Psoas muscle (tissue), 8 donors: ENCODE data around the gene LRP5. TPM values are rescaled to one million over a fixed set of nuclear protein-coding genes. Genes with fewer than 3 reads are reported as not detected.
A peak's percentile ranks its signal among the peaks of the same experiment; 100 is the strongest.
"Not testable (repeated sequence)": the region's sequence is repeated elsewhere in the genome, so short reads cannot be mapped to it uniquely, and the experiment has no call there.

Experiments
- ATAC-seq, 4 donors: fragments of 200-7000 bp; cut with Tn5 transposase; one replicate each; pipeline ENCODE4 v1.9.1; 2020; ENCODE audit warnings: moderate library complexity in 3 of 4, mild to moderate bottlenecking in 2 of 4
- DNase-seq, 2 donors: peaks; one replicate each; pipeline ENCODE4 v3.0.0-alpha.2; 2020
- H3K27ac ChIP-seq: fragments of 200-600 bp; one replicate; pipeline ENCODE4 v1.8.0; 2022
- H3K27me3 ChIP-seq, 3 donors: fragments of 200-600 bp in 1 of 3; one replicate each; pipeline versions ENCODE4 v1.6.1 to v1.8.0; 2013 to 2022; ENCODE audit warnings: low read length in 2 of 3, mild to moderate bottlenecking in 2 of 3, moderate library complexity in 1 of 3; ENCODE audit not compliant: insufficient read depth in 3 of 3
- H3K36me3 ChIP-seq, 2 donors: fragments of 200-600 bp in 1 of 2; one replicate each; pipeline versions ENCODE4 v1.6.1 to v1.8.0; 2013 to 2022; ENCODE audit warnings: low read depth in 1 of 2, mild to moderate bottlenecking in 1 of 2, moderate library complexity in 1 of 2; ENCODE audit not compliant: insufficient read depth in 1 of 2
- H3K4me1 ChIP-seq: fragments of 200-600 bp; one replicate; pipeline ENCODE4 v1.8.0; 2022
- H3K4me3 ChIP-seq: fragments of 200-600 bp; one replicate; pipeline ENCODE4 v1.8.0; 2022; ENCODE audit warnings: mild to moderate bottlenecking
- H3K9me3 ChIP-seq: fragments of 200-600 bp; one replicate; pipeline ENCODE4 v1.8.0; 2022
- WGBS, 3 donors: extraction: QIAGEN DNeasy Blood & Tissue Kit; methylation state at CpG; one replicate each; pipeline versions ENCODE4 v1.1.6 to v1.1.7; 2013; 5-methylcytosine and 5-hydroxymethylcytosine counted together
- intact Hi-C, 2 donors: fragments of 100-400 bp; cut with DNase I; formaldehyde crosslinking; loops; one replicate each; pipeline versions ENCODE4 v1.11.0 to v1.14.2; 2022
- polyA plus RNA-seq, 3 donors: library from polyadenylated mRNA; stranded (reverse); fragments of 200-250 nt; gene quantifications; one replicate each; pipeline ENCODE4 v1.2.3, GENCODE V29; 2013
- total RNA-seq, 4 donors: library from RNA; stranded (reverse); fragmentation: NEBNext Ultra II Directional in 2 of 4; extraction: Animal tissue kit (Norgen Biotek cat#: 25700) in 2 of 4; gene quantifications; one replicate each; pipeline versions ENCODE4 v1.2.1 to v1.2.4, GENCODE V29; 2021 to 2023
- TF ChIP-seq, protein P1 (sequence below): fragments of 200-600 bp; IDR thresholded peaks from one replicate; pipeline ENCODE4 v1.8.0; 2022; ENCODE audit warnings: antibody characterized with exemption
- donor health status: healthy with polysubstance abuse.
- donor health status: DM: no; HTN: no; CAD: no; lungs with moderate emphysema.
- donor health status: Bipolar disorder and iron deficiency.
- donor health status: healthy.
- donor health status: DM: yes; HTN: yes; CAD: no.
- donor health status: DM: no; HTN: no; CAD: no.
- donor health status: DM: no; HTN: no; CAD: no.
- donor health status: DM: yes; HTN: yes; CAD: no.

LRP5 gene
- total and polyA plus RNA-seq, 7 donors = 5.3 to 19.2 (median 16.7) TPM

DNA sequence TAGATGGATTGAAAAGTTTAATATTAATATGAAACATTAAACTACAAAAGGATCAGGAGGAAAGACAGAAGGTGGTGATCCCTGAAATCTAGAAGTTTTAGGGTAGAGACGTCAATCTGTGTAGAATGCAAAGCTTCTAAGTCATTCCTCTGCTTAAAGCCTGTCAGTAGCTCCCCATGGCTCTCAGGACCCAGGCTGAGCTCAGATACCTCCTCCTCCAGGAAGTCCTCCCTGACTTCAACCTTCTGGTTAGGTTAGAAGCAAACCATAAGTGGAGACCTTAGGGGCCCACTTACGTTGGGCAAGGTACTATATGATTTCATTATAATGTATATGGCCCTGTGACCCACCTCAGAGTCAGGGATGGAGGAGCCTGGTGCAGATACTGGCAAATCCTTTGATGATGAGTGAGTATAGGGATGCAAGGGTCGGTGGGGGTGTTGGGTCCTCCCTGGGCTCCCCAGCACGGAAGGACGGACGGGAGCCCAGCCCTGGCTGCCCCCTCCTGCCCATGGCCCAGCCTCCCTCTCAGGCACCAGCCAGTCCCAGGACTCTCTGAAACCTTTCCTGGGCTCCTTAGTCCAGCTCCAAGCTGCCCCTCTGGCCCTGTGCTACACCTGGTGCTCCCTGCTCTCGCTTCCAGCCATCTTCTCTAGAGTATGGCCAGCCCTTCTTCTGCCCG is 145.0 kb downstream of the LRP5 start:
- 69 to 87% (median 80%) methylated on average over 7 to 8 of the region's 8 CpGs for WGBS, 3 donors
- Histone ChIP-seq H3K27ac (no peak overlapping the region), H3K4me3 (no peak overlapping the region), H3K9me3 (no peaks in the 10 kb centered on the region), H3K36me3 (no peaks in the 10 kb centered on the region), H3K4me1 (peaks cover 4% of the 10 kb centered on the region), H3K27me3 (no peaks in the 10 kb centered on the region)
- DNase-seq = no peak
- ATAC-seq = no peak
- intact Hi-C loops = no loop called here
- TF ChIP-seq, protein P1, sequence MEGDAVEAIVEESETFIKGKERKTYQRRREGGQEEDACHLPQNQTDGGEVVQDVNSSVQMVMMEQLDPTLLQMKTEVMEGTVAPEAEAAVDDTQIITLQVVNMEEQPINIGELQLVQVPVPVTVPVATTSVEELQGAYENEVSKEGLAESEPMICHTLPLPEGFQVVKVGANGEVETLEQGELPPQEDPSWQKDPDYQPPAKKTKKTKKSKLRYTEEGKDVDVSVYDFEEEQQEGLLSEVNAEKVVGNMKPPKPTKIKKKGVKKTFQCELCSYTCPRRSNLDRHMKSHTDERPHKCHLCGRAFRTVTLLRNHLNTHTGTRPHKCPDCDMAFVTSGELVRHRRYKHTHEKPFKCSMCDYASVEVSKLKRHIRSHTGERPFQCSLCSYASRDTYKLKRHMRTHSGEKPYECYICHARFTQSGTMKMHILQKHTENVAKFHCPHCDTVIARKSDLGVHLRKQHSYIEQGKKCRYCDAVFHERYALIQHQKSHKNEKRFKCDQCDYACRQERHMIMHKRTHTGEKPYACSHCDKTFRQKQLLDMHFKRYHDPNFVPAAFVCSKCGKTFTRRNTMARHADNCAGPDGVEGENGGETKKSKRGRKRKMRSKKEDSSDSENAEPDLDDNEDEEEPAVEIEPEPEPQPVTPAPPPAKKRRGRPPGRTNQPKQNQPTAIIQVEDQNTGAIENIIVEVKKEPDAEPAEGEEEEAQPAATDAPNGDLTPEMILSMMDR = no peak

DNA sequence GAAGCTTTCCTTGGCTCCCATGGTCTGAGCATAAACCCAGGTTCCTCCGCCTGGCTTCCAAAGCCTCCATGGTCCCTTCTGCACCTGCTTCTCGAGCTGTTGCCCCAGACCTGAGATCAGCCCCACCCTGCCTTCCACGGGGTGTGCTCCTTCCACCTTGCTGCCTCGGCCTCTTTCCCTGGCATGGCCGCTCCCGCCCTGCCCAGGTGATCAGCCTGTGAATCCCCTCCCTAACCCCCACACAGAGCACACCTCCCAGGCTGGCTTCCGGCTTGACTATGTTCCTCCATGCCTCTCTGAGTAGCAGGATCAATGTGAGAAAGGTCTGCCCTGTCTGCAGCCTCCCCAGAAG is 145.5 kb downstream of the LRP5 start:
- H3K4me3 ChIP-seq = no peak overlapping the region
- H3K27ac ChIP-seq = no peak overlapping the region
- H3K36me3 ChIP-seq = no peaks in the 10 kb centered on the region
- H3K27me3 ChIP-seq = no peaks in the 10 kb centered on the region
- TF ChIP-seq, protein P1 = no peak
- no peak for ATAC-seq
- no peaks in the 10 kb centered on the region for H3K9me3 ChIP-seq
- 85 to 93% (median 86%) methylated on average over 7 of the region's 7 CpGs for WGBS, 3 donors
- H3K4me1 ChIP-seq = peaks cover 9% of the 10 kb centered on the region
- intact Hi-C loops = no loop called here
- no peak for DNase-seq

DNA sequence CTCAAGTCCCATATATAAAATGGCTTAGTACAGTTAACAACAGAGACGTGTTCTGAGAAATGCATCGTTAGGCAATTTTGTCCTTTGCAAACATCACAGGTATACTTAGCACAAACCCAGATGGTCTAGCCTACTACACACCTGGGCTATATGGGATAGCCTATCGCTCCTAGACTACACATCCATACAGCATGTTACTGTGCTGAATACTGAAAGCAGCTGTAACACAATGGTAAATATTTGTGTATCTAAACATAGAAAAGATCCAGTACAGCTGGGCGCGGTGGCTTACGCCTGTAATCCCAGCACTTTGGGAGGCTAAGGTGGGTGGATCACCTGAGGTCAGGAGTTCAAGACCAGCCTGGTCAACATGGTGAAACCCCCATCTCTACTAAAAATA is 145.9 kb downstream of the LRP5 start:
- WGBS, 3 donors = 84 to 91% (median 87%) methylated on average over 6 of the region's 6 CpGs
- DNase-seq, ATAC-seq: not testable (repeated sequence)

DNA sequence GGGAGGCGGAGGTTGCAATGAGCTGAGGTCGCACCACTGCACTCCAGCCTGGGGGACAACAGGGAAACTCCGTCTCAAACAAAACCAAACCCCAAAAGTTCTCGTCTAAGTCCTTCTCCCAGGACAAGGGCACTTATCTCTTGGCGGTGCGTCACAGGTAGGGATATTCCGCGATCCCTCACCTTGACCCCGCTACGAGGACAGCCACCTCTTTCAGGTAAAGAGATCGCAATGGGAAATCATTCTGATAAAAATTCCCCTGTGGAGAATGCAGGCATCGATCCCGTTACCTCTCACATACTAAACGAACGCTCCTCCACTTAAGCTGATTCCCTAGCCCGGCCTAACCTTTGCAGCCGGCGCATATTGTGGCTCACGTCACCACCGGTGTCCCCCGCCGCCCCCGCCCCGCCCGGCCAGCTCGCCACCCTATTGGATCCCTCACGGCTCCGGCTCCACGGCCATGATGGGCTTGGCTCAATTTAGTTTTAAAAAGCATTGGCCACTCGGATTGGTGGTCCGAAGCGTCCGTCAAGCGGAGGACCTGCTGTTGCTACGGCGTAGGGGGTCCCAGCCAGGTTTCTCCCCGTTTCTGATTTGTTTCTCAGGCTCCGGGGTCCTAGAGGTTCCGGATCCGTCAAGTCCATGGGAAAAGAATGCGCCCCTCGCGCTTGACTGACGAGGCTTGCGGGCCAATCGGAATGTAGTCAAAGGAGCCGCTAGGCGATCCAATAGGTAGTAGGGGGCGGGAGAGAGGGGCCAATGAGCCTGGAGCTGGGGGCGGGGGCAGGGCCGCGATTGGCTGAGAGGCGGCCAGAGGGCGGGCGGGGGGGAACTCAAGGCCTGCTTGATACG is 147.7 kb downstream of the LRP5 start:
- peak; percentile 90 to 92 (median 92) for ATAC-seq
- Histone ChIP-seq H3K4me3 (peak overlapping the region; percentile 94), H3K9me3 (no peaks in the 10 kb centered on the region), H3K4me1 (peaks cover 32% of the 10 kb centered on the region), H3K27ac (peak overlapping the region; percentile 99), H3K27me3 (no peaks in the 10 kb centered on the region), H3K36me3 (no peaks in the 10 kb centered on the region)
- intact Hi-C loops = loop anchor here (5.0 to 10.0 kb wide), 4 partner anchors 37 to 122 kb away; no protein-coding TSS in a partner anchor
- TF ChIP-seq, protein P1 = no peak
- DNase-seq = peak; percentile 96 to 97
- 4% methylated on average over 48 to 56 of the region's 56 CpGs for WGBS, 3 donors

More for the DNA sequence above, 145.9 kb downstream of the LRP5 start:
- H3K9me3 ChIP-seq, H3K4me3 ChIP-seq, H3K27ac ChIP-seq, intact Hi-C loops, H3K36me3 ChIP-seq, H3K27me3 ChIP-seq: not testable (repeated sequence)
- peaks cover 14% of the 10 kb centered on the region for H3K4me1 ChIP-seq
